CD4-positive, alpha-beta T cell treated with Interleukin-4 for 4 hours (primary cell): ENCODE measurements around the gene B9D1.

Experiments used
- DNase-seq: peaks from one replicate; pipeline ENCODE4 v3.0.0-alpha.2; 2020

B9D1 gene

DNA sequence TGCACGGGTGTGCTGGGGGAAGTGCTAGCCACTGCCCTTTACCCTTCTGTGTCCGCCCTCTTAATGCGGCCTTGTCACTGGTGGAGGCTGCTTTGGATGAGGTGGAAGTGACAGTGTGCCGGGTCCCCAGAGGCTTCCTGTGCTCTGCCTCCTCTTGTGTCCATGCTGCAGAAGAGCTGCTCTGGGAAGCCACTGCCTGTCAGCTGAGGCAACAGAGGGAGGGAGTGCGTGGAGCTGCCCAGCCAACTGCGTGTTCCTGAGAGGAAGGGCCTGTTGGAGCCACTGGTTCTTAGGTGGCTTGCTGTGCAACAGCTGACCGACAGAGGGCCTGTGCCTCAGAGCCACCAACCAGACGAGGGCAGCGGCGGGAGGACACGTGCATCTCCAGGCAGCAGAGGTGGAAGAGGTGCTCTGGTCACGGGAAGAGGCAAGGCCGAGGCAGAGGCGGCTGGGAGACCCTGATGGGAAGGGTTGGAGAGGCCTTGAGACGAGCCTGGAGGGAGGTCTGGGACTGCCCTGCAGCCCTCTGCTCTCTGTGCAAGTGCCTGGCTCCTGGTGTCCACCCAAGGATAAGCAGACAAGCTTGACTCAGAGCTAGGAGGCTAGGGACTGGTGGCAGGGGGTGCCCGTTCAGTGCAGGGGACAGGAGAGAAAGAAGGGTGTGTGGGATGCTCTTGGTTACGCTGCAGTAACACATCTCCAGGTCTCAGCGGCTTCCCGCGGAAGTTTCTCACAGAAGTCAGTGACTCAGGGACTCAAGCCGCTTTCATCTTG is 25.4 kb downstream of the B9D1 start:
- no peak for DNase-seq

DNA sequence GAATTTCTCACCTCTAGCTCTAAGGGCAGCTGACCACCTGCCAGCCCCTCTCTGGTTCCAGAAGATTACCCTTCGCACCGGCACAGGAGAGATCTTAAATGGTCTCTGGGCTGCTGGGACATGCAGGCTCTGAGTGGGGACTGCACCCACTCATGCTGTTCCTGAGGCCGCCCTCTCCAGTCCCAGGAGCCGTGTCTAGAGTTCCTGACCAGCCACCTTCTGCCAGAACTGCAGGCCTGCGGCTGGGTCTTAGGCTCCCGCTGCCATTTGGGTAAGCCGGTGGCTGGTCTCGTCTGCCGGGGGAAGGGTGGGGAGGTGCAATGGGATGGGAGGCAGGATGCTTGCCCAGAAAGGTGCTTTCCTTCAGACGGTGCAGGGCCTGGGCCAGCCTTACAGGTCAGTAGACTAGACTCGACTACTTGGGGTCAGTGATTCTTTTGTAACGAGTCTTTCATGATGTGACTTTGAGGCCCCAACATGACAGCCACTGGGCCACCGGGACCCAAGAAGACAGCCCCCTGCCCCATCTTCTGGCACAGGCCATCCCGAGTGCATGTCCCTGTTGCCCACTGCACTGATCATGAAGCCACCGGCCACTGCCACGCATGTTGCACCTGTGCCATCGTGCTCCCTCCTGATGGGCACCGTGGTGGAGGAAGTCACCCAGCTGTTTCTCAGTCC is 26.4 kb downstream of the B9D1 start:
- DNase-seq, result no peak

DNA sequence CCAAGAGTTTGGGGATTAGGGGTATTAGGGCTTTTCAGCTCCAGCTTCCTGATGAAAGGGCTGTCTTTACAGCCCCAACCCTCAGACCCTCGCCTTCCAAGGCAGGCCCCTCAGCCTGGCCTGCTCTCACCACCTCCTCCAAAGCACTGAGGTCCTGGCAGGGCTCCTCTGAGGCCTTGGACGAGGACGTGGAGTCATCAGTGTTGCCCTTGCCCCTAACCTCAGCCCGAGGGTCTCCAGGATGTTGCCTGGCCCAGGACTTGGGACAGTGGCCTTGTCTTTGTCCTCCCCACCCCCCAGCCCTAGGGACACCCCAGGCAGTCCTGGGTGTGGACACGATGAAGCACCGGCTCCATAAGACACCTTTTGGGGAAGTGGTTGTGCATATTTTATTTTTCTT is 28.2 kb downstream of the B9D1 start:
- no peak for DNase-seq

DNA sequence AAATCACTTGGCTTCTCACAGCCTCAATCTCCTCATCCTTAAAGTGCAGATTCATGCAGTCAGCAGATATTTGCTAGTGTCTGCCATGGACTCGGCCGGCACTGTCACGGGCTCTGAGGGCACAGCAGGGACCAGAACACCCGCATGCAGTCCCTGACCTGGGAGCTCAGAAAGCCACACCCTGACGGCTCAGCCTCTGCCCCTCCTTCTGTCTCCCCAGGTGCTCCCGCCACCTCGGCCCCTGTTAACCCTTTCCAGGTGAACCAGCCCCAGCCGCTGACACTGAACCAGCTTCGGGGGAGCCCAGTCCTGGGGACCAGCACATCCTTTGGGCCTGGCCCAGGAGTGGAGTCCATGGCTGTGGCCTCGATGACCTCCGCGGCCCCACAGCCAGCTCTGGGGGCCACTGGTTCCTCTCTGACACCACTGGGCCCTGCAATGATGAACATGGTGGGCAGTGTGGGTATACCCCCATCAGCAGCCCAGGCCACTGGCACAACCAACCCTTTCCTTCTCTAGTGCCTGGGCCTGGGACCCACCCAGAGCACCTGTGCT is 28.7 kb downstream of the B9D1 start:
- no peak for DNase-seq

DNA sequence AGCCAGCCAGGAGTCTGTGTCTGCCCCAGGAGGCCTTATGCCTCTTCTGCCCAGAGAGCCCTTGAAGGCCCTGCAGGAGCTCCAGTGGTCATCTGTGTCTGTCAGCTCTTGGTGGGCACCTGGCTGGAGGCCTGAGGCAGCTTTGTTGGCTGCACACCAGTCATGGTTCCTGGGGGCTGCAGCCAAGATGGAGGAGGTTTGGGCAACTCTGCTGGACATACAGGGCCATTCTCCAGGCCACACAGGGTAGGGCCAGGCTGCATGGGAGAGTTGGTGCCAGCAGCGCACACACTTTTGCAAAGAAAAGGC is 29.4 kb downstream of the B9D1 start:
- no peak for DNase-seq

DNA sequence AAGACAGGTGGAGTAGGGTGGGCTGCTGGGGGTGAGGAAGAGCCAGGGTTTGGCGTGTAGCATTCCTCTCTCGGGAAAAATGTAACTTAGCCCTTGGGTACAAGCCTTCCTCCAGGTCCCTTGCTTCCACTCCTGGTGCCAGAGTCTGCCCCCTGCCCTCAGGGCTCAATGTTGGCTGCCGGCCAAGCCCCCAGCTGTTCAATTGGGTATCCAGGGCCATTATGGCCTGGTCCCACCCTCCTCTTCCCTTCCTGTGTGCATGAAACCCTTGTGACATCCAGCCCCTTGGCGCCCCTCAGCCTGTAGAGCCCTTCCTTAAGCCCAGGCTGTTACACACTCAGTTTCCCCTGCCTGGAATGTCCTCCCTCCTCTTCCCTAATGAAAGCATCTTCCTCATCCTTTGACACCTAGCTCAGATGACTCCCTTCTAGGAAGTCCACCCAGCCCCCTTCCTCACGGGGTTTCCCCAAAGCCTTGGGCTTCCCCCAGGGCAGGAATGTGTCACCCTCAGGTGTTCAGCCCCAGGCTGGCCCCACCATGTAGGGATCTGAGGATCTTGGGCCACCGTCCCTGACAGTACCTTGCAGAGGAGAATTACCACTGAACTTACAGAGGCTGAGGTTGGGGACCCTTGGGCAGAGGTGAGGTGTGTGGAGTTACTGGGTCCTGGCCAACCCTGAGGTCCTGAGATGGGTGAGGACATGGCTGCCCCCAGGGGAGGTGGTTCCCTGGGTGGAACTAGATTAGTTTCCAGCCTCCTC is 30.0 kb downstream of the B9D1 start:
- no peak for DNase-seq

DNA sequence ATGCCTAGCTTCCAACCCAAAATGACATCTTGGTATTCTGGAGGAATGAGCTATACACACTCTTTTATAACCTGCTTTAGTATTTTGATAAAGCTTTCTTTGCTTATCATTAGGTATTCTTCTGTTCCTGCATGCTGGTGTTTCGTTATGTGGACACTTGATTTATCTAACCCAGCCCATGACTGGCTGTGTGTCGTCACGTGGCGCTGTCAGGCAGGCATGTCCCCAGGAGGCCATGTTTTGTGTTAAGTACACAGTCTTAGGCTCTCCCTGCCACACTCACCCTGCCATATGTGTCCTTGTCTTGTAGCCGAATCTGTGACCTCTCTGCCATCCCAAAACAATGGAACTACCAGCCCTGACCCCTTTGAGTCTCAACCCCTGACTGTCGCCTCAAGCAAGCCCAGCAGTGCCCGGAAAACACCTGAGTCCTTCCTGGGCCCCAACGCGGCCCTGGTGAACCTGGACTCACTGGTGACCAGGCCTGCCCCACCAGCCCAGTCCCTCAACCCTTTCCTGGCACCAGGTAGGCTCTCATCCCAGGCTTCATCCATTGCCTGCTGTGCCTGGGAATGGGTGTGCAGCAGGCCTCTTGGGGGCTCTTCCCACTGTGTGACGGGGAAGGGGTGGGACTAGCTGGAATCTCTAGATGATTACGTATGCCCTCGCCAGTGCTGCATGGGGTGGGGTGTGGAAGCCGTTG is 30.8 kb downstream of the B9D1 start:
- no peak for DNase-seq

DNA sequence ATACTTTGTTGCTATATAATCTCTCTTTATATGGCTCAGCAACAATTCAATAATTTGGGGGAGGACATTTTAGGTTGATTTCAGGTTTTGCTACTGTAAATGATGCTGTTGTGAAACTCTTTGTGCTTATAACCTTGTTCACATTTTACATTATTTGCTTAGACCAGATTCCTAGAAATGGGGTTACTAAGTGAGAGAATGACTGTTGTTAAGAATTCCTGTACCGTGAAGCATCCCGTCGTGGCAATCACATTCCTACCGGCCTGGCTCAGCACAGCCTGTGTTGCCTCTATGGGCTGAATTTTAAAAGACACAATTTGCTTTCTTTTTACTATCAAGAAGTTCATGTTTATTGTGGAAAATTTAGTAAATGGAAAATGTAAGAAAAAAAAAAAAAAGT is 31.4 kb downstream of the B9D1 start:
- no peak for DNase-seq

DNA sequence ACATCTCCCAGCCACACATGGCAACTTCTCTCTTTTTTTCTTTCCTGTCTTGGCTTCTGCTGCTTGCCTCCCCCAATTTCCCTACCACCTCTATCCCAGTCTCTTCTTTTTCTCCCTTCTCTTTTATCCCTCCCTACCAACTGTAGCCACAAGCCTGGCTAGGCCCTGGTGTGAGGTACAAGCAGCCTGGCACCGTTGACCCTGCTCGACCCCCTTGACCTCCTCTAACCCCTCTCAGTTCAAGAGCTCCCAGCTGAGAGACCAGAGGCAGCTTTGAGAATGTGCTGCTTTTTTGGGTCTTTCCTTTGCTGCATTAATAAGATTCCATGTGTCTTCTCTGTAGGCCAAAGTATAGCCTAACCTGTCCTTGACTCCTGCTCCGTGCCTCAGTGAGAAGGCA is 32.3 kb downstream of the B9D1 start:
- no peak for DNase-seq

DNA sequence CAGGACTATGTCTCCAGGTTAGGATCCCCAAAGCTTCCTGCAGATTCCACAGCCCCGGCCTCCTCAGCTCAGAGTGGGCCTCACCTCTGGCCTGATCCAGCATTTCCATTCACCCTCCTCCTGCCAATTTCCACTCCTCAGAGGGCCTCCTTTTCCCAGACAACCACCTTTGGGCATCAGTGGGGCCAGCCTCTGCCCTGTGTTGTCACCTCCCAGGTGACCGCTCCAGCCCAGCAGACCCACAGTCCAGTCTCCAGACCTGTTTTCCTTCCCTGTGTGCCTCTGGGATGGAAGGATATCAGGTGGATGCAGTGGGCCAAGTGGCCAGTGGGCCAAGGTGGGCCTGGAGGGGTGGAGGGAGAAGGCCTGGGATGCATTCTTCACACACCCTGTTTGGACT is 32.7 kb downstream of the B9D1 start:
- DNase-seq, result no peak

DNA sequence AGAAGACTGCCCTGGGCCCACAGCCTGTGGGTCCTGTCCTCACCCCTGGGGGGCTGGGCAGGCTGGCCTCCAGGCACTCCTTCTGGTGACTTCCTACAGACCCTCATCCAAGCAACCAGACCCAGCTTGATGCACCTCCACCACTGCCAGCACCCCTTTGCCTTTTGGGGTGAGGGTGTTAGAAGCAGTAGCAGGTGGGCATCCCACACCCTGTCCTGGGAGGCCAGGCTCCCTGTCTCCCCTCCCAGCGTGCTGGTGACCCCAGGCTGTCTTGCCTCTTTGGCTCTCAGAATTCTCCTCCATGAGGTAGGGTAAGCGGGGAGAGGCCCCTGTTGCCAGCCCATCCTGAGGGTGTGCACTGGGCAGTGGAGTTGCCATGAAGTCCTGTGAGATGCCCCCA is 33.4 kb downstream of the B9D1 start:
- no peak for DNase-seq

DNA sequence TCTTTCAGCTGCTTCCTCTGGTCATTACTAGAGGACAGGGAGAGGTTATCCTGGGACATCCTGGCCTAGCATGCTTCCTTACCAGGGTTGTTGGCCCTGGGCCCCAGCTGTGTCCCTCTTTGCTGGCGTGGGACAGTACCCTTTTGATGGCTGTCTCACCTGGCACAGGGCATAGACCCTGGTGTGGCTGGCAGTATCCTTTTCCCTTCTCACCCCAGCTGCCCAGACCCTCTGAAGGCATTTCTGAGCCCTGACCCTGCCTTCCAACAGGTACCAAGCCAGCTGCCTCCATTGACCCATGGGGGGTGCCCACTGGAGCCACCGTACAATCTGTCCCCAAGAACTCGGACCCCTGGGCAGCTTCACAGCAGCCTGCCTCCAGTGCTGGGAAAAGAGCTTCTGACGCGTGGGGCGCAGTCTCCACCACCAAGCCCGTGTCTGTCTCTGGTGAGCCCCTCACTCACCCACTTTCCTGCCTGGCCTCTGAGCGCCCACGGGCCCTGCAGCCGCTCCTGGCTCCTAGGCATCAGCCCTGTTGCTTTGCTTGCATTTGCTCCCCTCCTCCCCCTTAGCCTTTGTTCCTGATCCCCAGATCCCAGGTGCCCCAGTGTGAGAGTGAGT is 34.0 kb downstream of the B9D1 start:
- no peak for DNase-seq

DNA sequence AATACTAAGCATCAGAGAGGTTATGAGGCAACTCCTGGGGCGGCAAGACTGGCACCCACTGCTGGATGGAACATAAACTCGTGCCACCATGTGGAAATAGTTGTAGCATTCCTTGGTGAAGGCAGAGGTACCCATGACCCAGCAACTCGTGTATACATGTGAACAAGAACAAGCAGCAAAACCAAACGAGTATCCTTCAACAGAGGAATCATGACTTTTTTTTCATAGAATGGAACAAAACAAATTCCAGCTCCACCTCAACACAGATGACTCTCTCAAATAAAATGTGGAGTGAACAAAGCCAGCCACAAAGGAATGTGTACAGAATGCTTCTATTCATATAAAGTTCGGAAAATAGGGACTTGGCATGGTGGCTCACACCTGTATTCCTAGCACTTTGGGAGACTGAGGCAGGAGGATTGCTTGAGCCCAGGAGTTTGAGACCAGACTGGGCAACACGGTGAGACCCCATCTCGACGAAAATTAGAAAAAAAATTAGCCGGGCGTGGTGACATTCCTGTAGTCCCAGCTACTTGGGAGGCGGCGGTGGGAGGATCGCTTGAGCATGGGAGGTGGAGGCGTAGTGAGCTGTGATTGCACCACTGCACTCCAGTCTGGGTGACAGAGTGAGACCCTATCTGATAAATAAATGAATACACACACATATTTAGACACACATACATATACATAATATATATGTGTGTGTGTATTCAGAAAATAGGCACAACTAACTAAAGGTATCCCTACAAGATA is 35.3 kb downstream of the B9D1 start:
- DNase-seq, result no peak

DNA sequence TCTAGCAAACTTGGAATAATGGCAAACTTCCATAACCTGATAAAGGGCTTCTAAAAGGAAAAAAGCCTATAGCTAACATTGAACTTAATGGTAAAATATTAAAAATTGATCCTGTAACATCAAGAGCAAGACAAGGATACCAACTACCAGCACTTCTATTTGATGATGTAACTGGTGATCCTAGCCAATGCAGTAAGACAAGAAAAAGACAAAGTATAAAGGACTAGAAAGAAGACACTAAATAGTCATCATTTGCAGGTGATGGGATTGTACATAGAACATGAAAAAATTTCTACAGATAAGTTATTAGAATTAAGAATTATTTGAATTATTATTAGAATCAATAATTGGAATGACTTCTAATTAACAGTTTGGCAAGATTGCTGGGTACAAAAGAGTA is 37.0 kb downstream of the B9D1 start:
- DNase-seq, result no peak

DNA sequence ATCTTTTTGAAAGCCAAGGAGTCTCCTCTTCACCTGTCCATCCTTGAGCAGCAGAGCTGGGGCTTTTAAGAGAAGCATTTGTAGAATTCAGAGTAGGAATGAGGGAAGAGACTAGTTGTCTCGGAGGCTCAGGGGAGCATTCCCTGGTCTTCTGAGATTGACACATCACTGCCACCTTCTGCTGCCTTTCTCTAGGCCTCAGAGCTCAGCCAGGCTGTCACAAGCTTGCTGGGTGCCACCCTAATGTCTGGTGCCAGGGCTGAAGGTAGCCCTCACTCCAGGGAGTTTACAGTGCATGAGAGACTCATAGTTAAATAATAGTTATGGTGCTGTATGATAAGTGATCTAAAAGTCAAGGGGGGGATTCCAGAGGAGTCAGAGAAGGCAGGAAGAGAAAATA is 39.7 kb downstream of the B9D1 start:
- no peak for DNase-seq

DNA sequence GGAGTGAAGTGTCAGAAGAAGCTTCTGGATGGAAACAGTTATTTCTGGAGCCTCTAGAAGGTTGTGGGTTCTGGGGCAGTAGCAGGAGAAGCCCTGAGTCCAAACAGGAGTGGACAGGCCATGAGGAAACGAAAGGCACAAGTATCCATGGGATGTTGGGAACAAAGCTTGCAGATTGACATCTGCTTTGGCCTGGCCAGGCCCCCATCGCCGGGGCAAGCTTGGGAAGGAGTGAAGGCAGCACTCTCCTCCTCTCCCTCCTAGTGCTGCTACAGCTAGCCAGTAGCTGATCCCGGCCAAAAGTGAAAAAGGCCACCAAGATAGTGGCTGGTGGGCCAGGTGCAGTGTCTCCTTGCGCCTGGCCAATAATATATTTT is 40.4 kb downstream of the B9D1 start:
- no peak for DNase-seq

DNA sequence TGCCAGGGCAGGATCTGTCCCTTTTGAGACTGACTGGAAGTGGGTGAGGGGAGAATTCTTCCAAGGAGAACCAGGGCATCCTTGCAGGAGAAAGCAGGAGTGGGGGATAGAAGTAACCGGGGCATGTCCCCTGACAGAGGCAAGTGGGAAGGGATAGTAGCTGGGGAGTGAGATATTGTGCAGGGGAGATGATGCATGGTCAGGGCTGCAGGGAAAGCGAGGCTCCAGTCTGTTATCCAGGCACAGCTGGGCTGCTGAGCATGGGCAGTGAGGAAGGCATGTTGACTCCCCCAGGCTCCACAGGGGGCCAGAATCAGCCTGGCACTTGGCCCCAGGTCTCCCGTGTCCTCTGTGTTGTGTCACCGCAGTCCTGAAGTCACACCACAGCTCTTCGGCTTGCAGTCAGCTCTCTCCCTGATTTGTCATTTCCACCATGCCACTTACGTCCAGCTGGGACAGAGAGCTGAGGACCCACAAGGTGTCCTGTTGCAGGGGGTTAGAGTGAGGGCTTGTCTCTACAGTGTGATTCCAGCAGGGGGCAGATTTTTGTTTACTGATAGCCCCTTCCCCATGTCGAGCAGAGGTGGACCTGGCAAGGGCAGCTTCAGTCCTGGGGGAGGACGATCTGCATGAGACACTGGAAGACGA is 40.9 kb downstream of the B9D1 start:
- no peak for DNase-seq

DNA sequence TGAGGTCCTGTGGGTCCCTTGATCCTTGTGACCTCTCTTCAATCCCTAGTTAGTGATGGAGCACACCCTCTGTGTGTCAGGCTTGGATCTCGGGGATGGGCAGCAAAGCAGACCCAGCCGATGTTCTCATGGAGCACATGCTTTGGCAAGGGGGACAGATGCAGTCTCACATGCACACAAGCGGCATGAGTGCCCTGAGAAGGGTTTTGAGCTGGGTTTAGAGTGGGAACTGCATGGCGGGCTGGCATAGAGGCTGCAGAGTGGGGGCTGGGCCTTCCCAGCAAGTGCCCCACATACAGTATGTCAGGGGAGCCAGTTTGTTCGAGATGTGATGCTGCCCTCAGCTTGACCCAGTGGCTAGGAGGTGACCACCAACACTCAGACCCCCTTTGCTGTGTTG is 41.6 kb downstream of the B9D1 start:
- DNase-seq, result no peak

DNA sequence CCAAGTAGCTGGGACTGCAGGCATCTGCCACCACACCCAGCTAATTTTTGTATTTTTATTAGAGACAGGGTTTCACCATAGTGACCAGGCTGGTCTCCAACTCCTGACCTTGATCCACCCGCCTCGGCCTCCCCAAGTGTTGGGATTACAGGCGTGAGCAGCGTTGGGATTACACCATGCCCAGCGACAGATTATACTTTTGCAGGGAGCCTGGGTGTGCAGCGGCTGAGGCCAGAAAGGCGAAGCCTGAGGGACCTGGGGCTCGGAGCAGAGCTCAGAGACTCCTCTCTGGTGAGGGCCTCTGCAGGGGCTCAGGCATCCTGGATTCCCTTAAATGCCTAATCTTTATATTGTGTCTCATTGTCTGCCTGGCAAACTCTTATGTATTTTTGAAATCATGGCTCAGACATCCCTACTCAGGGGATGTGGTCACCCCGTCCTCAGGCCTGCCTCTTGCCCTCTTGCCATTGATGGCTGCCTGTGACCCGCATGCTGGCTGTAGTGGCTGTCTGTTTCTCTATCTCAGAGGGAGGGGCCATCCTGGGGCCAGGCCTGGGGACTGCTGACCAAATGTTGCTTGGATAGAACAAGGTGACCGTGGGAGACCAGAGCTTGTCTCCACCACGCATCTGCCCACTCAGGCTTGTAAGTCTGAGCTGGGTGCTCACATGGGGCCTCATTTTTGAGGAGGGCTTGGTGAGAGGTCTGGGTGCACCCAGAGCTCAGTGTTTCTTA is 42.6 kb downstream of the B9D1 start:
- DNase-seq, result no peak

DNA sequence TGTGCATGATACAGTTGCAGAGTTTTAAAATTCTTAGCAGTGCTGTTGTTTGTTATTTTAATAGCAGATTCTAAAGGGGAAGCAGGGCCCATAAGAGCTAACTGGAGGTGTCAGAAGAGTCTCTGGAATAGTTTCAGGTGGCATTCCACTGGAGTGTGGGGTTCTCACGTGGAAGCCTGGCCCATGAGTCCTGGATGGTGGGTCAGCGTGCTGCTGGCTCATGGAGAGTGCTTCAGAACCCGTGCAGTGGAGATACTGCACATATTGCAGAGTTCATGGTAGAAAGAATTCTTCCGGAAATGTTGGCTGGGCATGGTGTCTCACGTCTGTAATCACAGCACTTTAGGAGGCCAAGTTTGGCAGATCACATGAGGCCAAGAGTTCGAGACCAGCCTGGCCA is 43.9 kb downstream of the B9D1 start:
- no peak for DNase-seq
